Activated T-helper 9 cell treated with anti-CD3 and anti-CD28 coated beads, Interleukin-2, amount 50 U/mL, for 16 hours (primary cell): ENCODE measurements around the gene SF3A1.
A peak's percentile ranks its signal among the peaks of the same experiment; 100 is the strongest.
"Not testable (repeated sequence)": the region's sequence is repeated elsewhere in the genome, so short reads cannot be mapped to it uniquely, and the experiment has no call there.

ENCODE experiments used
- DNase-seq: peaks from one replicate; pipeline ENCODE4 v3.0.0-alpha.2; 2020; ENCODE audit warnings: low read depth

The SF3A1 gene

DNA sequence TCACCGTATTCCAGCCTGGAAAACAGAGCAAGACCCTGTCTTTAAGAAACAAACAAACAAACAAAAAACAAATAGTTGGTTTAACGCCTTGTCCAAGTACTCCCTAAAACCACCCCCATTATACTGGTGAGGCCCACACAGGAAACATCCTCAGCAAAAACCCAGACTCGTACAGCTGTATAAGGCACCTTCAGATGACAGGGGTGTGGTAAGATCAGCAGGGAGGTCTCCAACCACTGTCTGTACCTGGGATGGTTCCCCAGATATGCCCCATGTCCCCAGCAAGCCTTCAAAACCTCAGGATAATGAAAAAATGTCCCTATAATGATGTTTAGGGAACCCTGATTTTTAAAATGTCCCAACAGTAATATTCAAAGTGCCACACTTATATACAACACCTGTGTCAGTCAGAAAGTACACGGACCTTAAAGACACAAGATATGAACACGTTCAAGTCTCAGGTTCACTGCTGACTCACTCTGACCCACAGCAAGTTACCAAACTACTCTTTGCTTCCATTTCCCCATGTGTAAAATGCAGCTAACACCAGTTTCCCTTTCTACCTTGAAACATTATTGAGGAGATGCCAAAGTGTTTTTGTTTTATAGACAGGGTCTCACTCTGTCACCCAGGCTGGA lies 9.3 kb downstream of the SF3A1 start:
- DNase-seq = no peak

DNA sequence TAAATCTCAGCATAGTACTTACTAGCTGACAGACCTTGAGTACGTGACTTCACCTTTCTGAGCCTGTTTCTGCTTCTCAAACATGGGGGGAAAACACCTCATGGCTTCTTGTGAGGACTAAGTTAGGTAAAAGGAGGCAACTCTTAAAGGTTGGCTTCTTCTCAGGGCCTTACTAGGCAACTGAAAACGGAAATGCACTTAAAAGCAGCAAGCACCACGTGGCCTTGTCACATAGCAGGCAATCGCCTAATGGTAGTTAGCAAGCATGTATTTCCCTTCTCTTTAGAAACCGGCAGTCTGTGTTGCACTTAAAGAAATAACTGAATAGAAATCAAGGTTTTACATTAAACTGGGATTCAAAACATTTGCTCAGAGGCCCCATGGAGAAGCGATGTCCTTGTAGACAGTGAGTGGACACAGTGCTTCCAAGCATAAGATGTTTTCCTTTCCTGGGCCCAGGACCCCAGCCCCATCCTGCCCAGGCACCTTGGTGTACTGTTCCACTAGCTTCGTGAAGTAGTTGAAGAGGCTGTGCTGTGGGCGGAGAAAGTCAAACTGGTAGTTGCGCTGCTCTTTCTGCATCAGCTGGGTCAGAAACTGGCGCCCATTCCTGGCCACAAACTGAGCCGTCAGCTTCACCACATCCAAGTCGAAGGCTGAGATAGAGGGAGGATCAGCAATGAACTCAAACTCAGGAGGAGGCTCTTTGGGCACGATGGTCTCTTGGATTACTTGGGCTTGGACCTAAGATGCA lies 12.1 kb downstream of the SF3A1 start:
- no peak for DNase-seq

GRCh38 chr22:30340911-30341685 lies 15.6 kb downstream of the SF3A1 start:
- DNase-seq = no peak

DNA sequence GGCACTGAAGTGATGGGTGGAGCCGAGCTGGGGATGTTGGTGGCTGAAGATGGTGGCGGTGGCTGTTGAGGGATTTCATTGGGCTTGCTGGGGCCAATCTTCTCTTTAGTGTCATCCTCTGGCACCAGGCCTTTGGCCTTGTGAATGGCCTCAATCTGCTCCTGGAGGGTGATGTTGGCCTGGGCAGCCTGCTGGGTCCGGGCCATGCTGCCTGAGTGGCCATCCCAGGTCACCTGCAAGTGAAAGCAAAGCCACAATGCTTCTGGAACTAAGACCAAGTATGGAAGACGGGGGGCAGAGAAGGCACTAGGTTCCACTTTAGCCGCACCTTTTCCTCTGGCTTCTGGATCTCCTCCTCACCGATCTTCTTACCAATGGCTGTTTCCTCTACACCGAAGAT lies 17.9 kb downstream of the SF3A1 start:
- no peak for DNase-seq

- not testable (repeated sequence) for DNase-seq
Observed at GRCh38 chr22:30338341-30338740, 18.4 kb downstream of the SF3A1 start.

DNA sequence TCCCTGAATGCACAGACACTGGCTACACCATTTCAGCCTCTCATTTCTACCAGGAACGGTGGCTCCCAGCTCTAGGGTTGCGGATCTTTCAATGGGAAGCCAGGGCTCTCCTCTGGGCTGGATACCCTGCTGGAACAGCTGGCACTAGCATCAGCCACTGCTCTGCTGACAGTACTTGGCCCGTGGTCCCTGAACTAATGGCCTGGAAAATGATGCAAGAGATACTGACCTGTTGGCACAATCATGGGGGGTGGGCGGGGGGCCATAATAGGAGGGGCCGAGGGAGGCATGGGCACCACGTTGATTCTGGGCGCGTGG lies 19.3 kb downstream of the SF3A1 start:
- no peak for DNase-seq

GRCh38 chr22:30336752-30337460 lies 19.8 kb downstream of the SF3A1 start:
- no peak for DNase-seq

- DNase-seq = no peak
Observed at GRCh38 chr22:30335236-30335635, 21.5 kb downstream of the SF3A1 start.

GRCh38 chr22:30334646-30335045 lies 22.0 kb downstream of the SF3A1 start:
- DNase-seq = no peak

DNA sequence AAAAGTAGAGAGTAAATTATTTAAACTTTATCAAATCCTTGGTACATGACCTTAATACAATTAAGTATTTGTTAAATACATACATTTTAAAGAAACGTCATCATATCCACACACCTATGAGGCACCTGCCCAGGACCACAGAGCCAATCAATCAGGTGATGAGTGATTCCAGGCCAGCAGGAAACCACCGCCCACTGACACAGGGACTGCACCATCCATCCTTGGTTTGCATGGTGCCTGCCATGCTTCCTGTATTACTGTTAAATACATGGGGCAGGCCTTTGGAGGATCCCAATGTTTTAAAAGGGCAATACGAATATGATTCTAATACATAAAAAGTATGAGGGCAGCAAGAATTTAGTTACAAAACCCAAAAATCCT lies 23.0 kb downstream of the SF3A1 start:
- DNase-seq = no peak

DNA sequence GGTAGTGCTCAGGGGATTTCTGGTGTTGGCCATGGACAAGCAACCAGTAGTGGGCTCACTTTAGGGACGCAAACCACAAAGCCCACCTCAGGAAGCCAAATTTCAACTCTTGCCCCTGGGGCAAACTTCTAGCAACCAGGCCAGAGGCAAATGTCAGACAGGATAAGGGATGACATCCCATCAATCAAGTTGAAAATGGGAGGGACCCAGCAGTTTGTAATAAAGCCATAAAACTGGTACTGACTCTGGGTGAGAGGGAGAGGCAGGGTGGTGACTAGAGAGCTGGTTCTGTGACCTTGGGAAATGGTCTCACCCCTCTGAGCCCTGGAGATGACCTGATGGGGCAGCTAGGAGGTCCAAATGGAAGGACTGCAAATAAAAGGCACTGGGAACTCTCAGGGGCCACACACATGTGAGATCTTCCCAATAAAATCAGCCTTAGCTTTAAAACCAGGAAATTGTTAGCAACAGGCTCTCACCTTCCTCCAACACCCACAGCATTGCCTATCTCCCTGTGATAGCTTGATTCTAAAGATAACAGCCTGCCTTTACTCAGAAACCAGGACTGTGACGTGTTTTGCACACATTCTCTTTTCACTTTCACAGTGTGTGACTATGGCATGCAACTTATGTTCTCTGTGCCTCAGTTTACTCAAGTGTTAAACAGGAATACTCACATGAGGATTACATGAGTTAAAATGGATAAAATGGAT lies 23.5 kb downstream of the SF3A1 start:
- no peak for DNase-seq

GRCh38 chr22:30332551-30332950 lies 24.1 kb downstream of the SF3A1 start:
- no peak for DNase-seq

GRCh38 chr22:30328466-30329049 lies 28.1 kb downstream of the SF3A1 start:
- no peak for DNase-seq

DNA sequence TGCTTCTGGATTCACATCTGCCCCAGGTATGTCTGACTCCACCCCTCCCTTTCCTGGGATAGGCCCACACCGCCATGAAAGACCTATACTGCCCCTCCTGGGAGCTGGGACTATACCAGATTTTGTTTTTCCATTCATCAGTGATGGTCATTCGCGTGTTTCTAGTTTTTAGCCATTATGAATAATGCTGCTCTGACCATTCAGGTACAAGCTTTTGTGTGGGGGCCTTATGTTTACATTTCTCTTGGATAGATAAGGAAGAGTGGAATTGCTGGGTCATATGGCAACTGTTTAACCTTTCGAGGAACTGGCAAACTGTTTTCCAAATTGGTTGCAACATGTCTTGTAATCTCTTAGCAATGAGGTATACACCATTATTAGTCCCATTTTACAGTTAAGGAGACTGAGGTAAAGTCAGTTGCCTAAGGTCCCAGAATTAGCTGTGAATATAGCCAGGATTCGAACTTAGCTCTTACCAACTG lies 28.8 kb downstream of the SF3A1 start:
- DNase-seq = no peak

DNA sequence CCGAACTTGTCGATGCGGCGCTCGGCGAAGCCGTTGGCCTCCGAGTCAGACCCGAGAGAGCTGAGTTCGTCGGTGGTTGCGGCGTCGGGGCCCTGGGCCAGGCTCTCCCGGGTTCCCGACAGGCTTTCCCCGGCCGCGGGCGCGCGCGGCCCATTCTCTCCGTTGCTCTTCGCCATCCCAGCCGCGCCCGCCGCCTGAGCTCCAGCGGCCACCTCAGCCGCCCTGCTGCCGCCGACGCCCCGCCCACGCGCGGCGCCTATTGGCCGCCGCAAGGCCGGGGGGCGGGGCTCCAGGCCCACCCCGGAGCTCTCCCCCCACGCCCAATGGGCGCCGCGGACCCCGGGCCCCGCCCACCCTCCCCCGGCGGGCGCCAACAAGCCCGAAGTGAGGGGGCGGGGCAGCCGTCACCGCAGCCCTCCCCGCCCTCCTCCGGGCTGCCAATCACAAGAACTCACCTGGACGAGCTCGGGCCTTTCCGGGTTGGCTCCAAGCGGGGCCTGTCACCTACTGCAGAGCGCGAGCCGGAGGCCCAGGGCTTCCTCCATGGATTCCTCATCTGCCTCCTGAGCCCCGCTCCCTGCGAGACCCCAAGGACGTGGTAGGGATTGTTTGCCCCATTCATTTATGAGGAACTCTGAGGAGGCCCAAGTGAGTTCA lies 29.9 kb downstream of the SF3A1 start, which contains the start of gene TBC1D10A:
Gene TBC1D10A (minus strand): TSS at position 236 of the 657 bp plus-strand sequence. CDS start 60 bp downstream, at position 176.
- peak; percentile 93 for DNase-seq

GRCh38 chr22:30326255-30326705 lies 30.4 kb downstream of the SF3A1 start:
- no peak for DNase-seq

GRCh38 chr22:30325724-30326254 lies 30.9 kb downstream of the SF3A1 start:
- no peak for DNase-seq

DNA sequence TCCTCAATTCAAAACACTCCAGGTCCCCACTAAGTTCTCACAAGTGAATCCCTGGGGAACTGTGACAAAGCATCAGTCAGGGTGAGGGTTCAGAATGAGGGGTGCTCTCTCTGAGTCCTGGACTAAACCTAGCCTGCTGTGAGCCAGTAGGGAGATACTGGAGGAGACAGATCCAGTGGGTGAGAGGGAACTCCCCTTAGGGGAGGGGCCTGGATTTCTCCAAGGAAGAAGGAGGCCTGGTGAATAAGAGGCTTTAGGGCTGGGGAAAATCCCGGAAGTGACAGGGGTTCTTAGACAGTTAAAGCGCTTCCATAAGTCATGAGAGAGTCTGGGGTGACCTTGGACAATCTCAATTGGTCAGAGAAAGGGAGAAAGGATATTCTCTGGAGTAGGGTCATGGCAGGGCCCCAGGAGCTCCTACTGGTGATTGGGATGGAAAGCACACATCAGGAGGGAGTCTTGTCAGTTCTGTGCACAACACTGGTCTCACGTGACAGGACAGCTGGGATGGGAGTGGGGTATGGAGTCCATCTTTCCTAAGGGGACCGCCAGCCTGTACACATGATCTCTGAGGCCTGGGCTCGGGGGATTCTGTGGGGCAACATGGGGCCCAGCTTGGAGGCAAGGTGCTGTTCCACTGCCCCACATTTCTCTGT lies 31.5 kb downstream of the SF3A1 start:
- no peak for DNase-seq

GRCh38 chr22:30324014-30324730 lies 32.5 kb downstream of the SF3A1 start:
- no peak for DNase-seq
